Activated naive CD8-positive, alpha-beta T cell (primary cell): Measurements from ENCODE around the gene MYO16.
"Not testable (repeated sequence)": the region's sequence is repeated elsewhere in the genome, so short reads cannot be mapped to it uniquely, and the experiment has no call there.

Experiments used
- H3K27ac Mint-ChIP-seq: one replicate; pipeline ENCODE4 v1.8.0; 2021; ENCODE audit warnings: mixed read lengths
- H3K27me3 Mint-ChIP-seq: one replicate; pipeline ENCODE4 v1.8.0; 2021; ENCODE audit warnings: mixed read lengths
- H3K36me3 Mint-ChIP-seq: one replicate; pipeline ENCODE4 v1.8.0; 2021; ENCODE audit warnings: mixed read lengths
- H3K4me1 Mint-ChIP-seq: one replicate; pipeline ENCODE4 v1.8.0; 2021; ENCODE audit warnings: low read depth, mixed read lengths
- H3K4me3 Mint-ChIP-seq: one replicate; pipeline ENCODE4 v1.8.0; 2021; ENCODE audit warnings: mild to moderate bottlenecking, mixed read lengths
- H3K9me3 Mint-ChIP-seq: one replicate; pipeline ENCODE4 v1.8.0; 2021; ENCODE audit warnings: low read depth, mixed read lengths

The MYO16 gene

DNA sequence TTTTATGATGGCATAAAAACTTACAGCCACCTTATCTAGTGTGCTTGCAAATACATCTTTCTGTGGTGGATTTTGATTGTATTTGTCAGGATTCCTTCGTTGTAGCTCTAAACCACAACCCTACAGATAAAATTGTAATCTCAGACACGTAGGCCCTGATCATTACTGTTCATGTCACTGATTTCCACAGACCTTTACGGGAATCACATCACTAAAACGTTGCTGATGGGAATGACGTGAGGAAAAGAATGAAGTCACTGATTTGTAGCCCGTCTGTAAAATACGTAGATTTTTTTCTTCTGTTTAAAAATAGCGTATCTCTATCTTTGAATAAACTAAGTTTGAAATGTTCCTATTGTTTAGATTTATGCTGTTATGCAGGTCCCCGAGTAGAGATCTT is 399.2 kb downstream of the MYO16 start:
- H3K4me1 Mint-ChIP-seq: no peaks in the 10 kb centered on the region
- no peak overlapping the region for H3K27ac Mint-ChIP-seq
- no peaks in the 10 kb centered on the region for H3K27me3 Mint-ChIP-seq
- no peak overlapping the region for H3K4me3 Mint-ChIP-seq
- no peaks in the 10 kb centered on the region for H3K36me3 Mint-ChIP-seq
- H3K9me3 Mint-ChIP-seq: no peaks in the 10 kb centered on the region

DNA sequence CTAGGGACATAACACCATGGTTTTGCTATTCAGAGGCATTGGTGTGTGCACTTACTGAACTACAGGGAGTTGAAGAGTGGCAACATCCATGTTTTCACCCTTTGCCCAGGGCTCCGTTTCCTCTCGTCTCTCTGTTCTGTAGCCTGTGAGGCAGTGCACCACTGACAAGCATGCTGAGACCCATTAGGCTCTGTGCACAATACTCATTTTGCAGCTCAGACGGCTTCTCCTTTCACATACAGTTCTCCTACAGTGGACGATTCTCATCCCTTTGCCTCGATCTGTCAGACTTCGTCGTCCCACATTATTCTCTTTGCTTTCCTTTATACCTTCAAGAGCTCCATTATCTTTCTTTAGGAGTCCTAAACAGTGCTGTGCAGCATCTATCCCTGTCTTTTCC is 403.7 kb downstream of the MYO16 start:
- Mint-ChIP-seq H3K27me3 (peaks cover 1% of the 10 kb centered on the region), H3K4me3 (no peak overlapping the region), H3K4me1 (no peaks in the 10 kb centered on the region), H3K9me3 (no peaks in the 10 kb centered on the region), H3K36me3 (no peaks in the 10 kb centered on the region), H3K27ac (no peak overlapping the region)

DNA sequence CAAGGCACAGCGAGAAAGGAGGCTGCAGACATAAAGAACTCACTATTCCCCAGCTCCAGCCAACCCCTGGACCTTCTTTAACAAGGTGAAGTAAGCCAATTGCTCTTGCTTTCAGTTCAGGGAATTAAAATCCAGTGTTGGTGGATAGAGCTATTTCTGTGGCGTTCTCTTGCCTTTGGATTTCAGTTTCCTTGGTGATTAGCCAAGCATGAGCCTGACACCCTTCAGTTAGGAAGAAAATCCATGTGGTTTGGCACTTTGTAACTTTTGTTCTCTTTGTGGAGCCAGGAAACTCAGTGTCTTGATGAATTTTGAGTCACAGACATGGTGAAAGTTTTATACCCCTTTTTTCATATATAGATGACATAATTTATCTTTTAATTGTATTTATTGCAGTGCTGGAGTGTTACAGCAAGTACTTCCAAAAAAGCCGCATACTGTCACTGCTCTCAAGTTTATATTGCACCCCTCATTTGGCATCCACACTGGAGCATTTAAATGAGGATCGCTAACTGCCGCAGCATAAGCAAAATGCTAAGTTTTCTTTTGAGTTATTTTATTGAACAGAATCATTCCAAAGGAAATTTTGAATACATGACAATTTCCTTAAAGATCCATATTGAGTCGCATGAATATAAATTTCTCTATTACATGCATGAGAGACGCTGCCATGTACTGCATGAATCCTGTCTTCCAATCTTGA is 406.8 kb downstream of the MYO16 start:
- Mint-ChIP-seq H3K4me3 (no peak overlapping the region), H3K27ac (no peak overlapping the region), H3K27me3 (peaks cover 4% of the 10 kb centered on the region), H3K9me3 (no peaks in the 10 kb centered on the region), H3K36me3 (no peaks in the 10 kb centered on the region), H3K4me1 (no peaks in the 10 kb centered on the region)

DNA sequence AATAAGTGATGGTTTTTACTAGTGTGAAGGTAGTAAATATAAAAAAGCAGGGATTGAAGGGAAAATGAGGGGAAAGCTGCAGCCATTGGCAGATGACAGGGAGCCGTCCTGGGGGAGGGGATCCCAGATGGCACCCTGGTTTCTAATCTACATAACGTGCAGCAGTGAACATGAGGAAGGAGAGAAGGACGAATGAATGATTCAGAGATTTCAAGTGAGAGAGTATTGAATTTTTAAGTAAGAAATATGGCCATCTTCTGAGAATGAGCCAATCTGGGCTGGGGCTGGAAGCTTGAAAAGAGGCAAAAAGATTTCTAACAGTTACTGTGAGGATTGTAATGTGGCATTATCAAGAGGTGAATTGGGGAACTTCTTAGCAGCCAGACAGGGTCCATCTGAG is 414.2 kb downstream of the MYO16 start:
- no peaks in the 10 kb centered on the region for H3K4me1 Mint-ChIP-seq
- H3K9me3 Mint-ChIP-seq: no peaks in the 10 kb centered on the region
- H3K4me3 Mint-ChIP-seq: no peak overlapping the region
- no peaks in the 10 kb centered on the region for H3K36me3 Mint-ChIP-seq
- H3K27ac Mint-ChIP-seq: no peak overlapping the region
- H3K27me3 Mint-ChIP-seq: peaks cover 2% of the 10 kb centered on the region

DNA sequence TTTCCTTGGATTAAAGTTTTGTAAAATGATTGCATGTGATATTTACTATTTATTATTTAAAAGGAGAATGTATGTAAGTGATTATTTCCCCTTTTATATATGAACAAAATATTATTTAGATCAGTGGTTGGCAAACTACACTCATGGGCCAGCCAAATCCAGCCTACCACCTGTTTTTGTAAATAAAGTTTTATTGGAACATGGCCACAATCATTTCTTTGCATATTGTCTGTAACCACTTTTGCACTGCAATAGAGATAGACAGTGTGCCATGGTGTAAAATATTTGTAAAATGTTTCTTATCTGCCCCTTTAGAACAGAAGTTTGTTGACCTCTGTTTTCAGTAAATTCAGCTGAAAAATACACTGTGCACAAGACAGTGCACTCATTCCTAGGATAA is 426.4 kb downstream of the MYO16 start:
- Mint-ChIP-seq H3K27me3 (peaks cover 5% of the 10 kb centered on the region), H3K4me3 (no peak overlapping the region), H3K4me1 (no peaks in the 10 kb centered on the region), H3K9me3 (no peaks in the 10 kb centered on the region), H3K36me3 (no peaks in the 10 kb centered on the region), H3K27ac (no peak overlapping the region)

DNA sequence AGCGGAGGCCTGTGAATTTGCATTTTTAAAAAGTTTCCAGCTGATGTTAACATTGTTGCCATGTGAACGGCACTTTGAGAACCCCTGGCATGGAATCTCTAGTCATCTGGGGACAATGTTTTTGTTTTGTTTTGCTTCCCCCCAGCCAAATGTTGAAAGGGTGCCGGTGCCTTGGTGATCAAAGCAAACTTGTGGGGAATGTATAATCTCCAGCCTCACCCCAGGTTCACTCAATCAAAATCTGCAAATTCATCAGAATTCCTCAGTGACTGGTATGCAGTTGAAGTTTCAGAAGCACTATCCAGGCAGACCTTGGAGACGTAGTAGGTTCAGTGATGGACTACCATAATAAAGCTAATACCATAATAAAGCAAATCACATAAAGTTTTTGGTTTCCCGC is 428.7 kb downstream of the MYO16 start:
- H3K4me1 Mint-ChIP-seq: no peaks in the 10 kb centered on the region
- H3K27me3 Mint-ChIP-seq: peaks cover 7% of the 10 kb centered on the region
- no peak overlapping the region for H3K27ac Mint-ChIP-seq
- no peak overlapping the region for H3K4me3 Mint-ChIP-seq
- no peaks in the 10 kb centered on the region for H3K36me3 Mint-ChIP-seq
- H3K9me3 Mint-ChIP-seq: no peaks in the 10 kb centered on the region

DNA sequence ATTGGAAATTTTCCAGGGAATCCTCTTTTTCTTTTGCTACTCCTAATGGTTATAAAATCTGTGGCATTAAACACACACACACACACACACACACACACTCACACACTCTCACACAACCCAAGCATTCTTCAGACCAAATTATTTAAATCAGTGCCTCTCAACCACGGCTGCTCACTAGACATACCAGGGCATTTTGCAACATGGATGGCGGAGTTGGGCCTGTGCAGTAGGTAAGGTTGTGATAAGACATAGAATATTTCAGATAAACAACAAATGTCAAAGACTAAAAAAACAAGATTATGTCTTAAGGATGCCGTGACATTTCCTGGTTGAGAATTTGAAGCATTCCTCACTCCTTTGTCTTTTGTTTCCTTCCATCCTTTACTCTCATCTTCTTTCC is 443.1 kb downstream of the MYO16 start:
- no peaks in the 10 kb centered on the region for H3K36me3 Mint-ChIP-seq
- peaks cover 1% of the 10 kb centered on the region for H3K27me3 Mint-ChIP-seq
- H3K4me3 Mint-ChIP-seq: no peak overlapping the region
- H3K9me3 Mint-ChIP-seq: peaks cover 8% of the 10 kb centered on the region
- H3K27ac Mint-ChIP-seq: no peak overlapping the region
- H3K4me1 Mint-ChIP-seq: no peaks in the 10 kb centered on the region

DNA sequence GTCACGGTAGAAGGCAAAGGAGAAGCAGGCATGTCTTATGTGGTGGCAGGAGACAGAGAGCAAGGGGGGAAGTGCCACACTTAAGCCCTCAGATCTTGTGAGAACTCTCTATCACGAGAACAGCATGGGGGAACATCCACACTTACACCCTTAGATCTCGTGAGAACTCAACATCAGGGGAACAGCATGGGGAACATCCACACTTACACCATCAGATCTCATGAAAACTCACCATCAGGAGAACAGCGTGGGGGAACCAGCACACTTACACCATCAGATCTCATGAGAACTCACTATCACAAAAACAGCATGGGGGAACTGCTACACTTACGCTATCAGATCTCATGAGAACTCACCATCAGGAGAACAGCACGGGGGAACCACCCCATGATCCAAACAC is 445.0 kb downstream of the MYO16 start:
- H3K27ac Mint-ChIP-seq: no peak overlapping the region
- peaks cover under 1% of the 10 kb centered on the region for H3K9me3 Mint-ChIP-seq
- no peaks in the 10 kb centered on the region for H3K4me1 Mint-ChIP-seq
- no peaks in the 10 kb centered on the region for H3K36me3 Mint-ChIP-seq
- no peaks in the 10 kb centered on the region for H3K27me3 Mint-ChIP-seq
- no peak overlapping the region for H3K4me3 Mint-ChIP-seq

DNA sequence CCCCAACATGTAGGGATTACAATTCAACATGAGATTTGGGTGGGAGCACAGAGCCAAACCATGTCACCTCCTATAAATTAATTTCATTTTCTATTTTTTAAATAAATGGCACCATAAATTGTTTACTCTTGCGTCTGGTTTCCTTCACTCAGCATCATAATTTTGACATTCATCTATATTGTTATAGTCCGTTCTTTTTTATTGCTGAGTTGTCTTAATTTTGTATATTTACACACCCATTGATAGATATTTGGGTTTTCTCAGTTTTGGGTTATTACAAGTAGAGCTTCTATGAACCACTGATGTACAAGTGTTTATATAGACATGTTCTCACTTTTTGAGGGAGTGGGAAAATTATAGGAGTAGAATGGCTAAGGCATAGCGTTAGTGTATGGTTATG is 445.4 kb downstream of the MYO16 start:
- Mint-ChIP-seq H3K27ac (no peak overlapping the region), H3K4me3 (no peak overlapping the region), H3K36me3 (no peaks in the 10 kb centered on the region)

DNA sequence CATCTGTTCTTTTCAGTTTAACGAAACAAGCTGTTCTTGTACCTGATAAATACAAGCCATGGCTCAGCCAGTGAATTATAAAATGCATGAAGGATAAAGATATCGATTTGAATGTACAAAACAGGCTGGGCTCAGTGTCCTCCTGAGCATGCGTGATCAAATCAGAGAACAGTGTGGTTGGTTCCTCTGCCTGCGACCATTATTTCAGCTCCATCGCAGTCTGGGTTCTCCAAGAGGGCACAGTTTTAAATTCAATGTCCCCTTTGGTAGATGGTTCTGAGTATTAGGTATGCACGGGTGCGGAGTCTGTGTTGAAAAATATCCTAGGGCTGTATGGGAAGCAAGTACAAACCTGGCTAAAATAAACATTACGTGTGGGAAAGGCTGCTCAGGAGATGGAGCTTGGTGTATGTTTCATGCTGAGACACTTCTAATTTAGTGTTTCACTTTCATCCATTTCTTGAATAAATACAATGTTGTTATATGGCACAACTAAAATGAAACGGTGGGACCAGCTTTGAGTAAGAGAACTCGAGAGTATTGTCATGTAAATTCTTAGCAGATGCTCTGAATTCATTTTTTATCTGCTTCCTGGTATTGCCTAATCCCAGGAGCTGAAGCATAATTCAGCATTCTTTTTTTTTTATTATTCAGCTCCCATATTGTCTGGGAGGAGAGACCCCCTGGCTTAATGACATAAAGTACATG is 458.7 kb downstream of the MYO16 start:
- H3K27me3 Mint-ChIP-seq: peaks cover 5% of the 10 kb centered on the region

More for the DNA sequence above, 445.4 kb downstream of the MYO16 start:
- Mint-ChIP-seq H3K9me3 (no peaks in the 10 kb centered on the region), H3K4me1 (no peaks in the 10 kb centered on the region), H3K27me3 (no peaks in the 10 kb centered on the region)

DNA sequence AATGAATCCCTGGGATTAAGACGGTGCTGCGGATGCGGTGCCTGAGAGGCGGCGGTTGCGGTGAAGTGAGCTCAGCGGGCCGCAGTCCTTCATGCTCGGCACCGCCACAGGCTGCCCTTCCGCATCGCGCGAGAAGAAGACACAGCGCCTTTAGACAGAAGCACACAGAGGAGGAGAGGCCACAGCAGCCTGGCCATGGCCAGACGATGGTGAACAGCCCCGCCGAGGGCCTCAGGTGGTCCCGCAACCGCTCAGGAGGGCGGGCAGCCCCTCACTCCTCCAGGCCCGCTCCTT is 459.2 kb downstream of the MYO16 start:
- Mint-ChIP-seq H3K36me3 (no peaks in the 10 kb centered on the region), H3K9me3 (peaks cover 13% of the 10 kb centered on the region), H3K27me3 (peaks cover 3% of the 10 kb centered on the region), H3K4me3 (no peak overlapping the region), H3K4me1 (no peaks in the 10 kb centered on the region), H3K27ac (no peak overlapping the region)

More for the DNA sequence above, 458.7 kb downstream of the MYO16 start:
- H3K4me3 Mint-ChIP-seq: no peak overlapping the region
- H3K27ac Mint-ChIP-seq: no peak overlapping the region
- H3K36me3 Mint-ChIP-seq: no peaks in the 10 kb centered on the region
- peaks cover 12% of the 10 kb centered on the region for H3K9me3 Mint-ChIP-seq
- no peaks in the 10 kb centered on the region for H3K4me1 Mint-ChIP-seq

DNA sequence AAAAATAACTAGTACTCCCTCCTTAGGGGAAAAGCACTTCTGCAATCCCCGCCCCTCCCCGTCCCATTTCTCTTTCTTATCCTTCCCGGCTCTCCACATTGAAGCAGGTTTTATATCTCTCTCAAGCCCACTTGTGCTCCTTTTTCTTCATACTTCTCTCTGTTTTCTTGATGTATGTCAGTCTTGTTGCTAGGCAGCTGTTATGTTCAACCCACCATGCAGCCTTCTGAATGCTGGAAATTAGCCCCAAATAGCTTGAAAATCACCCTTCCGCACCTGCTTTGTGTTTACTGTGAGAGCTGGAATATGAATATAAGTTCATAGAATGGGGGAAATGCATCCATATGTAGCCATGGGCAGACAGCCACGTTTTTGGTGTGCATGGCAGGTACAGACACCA is 461.4 kb downstream of the MYO16 start:
- peaks cover 18% of the 10 kb centered on the region for H3K9me3 Mint-ChIP-seq
- no peaks in the 10 kb centered on the region for H3K4me1 Mint-ChIP-seq
- H3K4me3 Mint-ChIP-seq: no peak overlapping the region
- no peak overlapping the region for H3K27ac Mint-ChIP-seq
- H3K36me3 Mint-ChIP-seq: no peaks in the 10 kb centered on the region
- peaks cover 3% of the 10 kb centered on the region for H3K27me3 Mint-ChIP-seq

DNA sequence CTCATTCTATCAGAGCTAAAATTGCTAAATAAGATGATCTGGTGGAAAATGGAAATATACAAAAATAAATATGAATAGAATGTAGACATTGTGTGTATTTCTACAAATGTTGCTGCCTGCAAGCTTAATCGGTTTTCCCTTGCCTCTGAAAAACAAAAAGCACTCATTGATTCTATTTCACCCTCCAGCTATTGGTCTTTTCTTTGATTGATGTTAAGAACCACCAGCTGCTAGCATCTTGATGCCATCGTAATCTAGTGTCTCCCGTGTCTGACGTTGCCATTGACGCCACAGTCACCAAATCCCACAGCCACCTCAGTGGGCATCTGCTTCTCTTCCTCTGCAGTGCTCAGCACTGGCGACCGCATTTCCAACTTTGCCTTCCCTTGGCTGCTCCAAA is 461.8 kb downstream of the MYO16 start:
- H3K36me3 Mint-ChIP-seq: no peaks in the 10 kb centered on the region
- H3K4me3 Mint-ChIP-seq: no peak overlapping the region
- peaks cover 3% of the 10 kb centered on the region for H3K27me3 Mint-ChIP-seq
- peaks cover 18% of the 10 kb centered on the region for H3K9me3 Mint-ChIP-seq
- H3K27ac Mint-ChIP-seq: no peak overlapping the region
- H3K4me1 Mint-ChIP-seq: no peaks in the 10 kb centered on the region

DNA sequence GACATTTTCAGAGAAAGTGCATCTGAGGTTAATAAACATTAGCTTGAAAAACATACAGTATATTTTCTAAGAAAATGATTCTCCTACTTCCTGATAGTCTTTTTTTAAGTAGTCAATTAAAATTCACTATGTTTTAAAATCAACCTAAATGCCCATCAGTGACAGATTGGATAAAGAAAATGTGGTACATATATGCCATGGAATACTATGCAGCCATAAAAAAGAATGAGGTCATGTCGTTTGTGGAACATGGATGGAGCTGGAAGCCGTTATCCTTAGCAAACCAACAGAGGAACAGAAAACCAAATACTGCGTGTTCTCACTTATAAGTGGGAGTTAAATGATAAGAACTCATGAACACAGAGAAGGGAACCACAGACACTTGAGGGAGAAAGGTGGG is 462.8 kb downstream of the MYO16 start:
- H3K36me3 Mint-ChIP-seq, H3K27me3 Mint-ChIP-seq, H3K4me1 Mint-ChIP-seq, H3K27ac Mint-ChIP-seq, H3K4me3 Mint-ChIP-seq: not testable (repeated sequence)
- peaks cover 18% of the 10 kb centered on the region for H3K9me3 Mint-ChIP-seq

DNA sequence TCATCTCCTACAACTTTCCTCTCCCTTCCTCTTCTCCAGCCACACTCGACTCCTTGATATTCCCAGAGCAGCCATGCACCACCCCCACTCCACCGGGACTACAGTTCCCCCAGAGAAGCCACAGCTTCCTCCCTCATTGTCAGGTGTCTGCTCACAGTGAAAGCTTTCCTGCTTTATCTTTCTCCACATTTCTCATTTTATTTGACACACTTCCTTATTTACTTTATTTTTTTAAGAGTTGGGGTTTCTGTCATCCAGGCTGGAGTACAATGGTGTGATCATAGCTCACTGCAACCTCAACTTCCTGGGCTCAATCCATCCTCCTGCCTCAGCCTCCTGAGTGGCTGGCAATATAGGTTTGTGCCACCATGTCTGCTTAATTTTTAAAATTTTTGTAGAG is 464.6 kb downstream of the MYO16 start:
- Mint-ChIP-seq H3K4me3 (no peak overlapping the region), H3K27me3 (peaks cover 6% of the 10 kb centered on the region), H3K9me3 (peaks cover 22% of the 10 kb centered on the region), H3K27ac (no peak overlapping the region), H3K4me1 (no peaks in the 10 kb centered on the region), H3K36me3 (no peaks in the 10 kb centered on the region)

DNA sequence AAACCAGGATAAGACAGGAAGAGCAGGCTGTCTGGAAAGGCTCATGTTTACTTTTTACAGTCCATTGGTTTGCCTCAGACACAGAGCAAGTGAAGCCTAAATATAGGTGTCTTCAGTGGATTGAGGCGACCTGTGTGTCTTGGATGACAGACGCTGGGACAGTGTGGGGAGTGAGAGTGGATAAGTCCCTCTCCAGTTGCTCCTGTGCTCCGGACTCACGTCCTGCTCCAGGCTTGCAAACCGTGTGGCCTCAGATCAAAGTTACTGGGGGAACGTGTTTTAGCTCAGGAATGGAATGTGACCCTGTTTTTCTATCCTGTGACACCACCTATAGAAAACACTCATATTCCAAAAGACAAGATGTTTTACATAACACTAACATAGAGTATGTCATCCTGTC is 465.7 kb downstream of the MYO16 start:
- Mint-ChIP-seq H3K36me3 (no peaks in the 10 kb centered on the region), H3K27me3 (peaks cover 10% of the 10 kb centered on the region), H3K9me3 (peaks cover 22% of the 10 kb centered on the region), H3K4me3 (no peak overlapping the region), H3K27ac (no peak overlapping the region), H3K4me1 (no peaks in the 10 kb centered on the region)
